Cerebellar cortex (tissue), 1 donor: ENCODE data around the gene CLEC19A.
A peak's percentile ranks its signal among the peaks of the same experiment; 100 is the strongest.

Experiments used
- DNase-seq: peaks from one replicate; pipeline ENCODE4 v3.0.0-alpha.2; 2015; ENCODE audit warnings: low spot score

CLEC19A gene

GRCh38 chr16:19285431-19285830 is at the start of gene CLEC19A:
CLEC19A (plus strand) TSS chr16:19285731; CDS start chr16:19285852, 121 bp downstream.
- no peak for DNase-seq

- DNase-seq, result no peak
These were observed 49.6 kb upstream of the CLEC19A start for GRCh38 chr16:19235886-19236285.

DNA sequence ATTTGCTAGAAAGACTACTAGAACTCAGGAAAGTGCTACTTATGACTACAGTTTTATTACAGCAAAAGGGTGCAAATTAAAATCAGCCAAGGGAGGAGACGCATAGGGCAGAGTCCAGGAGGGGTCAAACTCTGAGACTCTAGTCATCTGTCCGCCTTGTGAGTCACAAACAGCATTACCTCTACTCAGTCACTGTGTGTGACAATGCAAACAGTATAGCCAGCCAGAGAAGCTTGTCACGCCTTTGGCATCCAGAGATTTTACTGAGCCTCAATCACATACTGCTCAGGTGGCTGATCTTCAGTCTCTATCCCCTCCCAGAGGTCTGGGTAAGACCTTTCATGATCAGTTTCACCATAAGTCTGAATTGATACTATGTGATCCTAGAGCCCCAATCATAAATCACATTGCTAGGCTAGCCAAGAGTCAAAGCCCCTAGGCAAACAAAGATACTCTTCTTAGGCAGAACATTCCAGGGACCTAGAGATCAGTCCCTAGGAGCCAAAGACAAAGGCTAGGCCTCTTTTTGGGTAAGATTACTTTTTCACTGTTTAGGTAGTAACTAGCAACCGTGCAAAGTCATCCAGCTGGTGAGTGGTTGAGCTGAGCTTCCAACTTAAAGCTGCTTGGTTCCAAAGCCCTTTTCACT is 48.8 kb upstream of the CLEC19A start:
- DNase-seq, result no peak

GRCh38 chr16:19238406-19238805 is 47.1 kb upstream of the CLEC19A start:
- DNase-seq, result no peak

- no peak for DNase-seq
These were observed 45.9 kb upstream of the CLEC19A start for GRCh38 chr16:19239511-19240155.

DNA sequence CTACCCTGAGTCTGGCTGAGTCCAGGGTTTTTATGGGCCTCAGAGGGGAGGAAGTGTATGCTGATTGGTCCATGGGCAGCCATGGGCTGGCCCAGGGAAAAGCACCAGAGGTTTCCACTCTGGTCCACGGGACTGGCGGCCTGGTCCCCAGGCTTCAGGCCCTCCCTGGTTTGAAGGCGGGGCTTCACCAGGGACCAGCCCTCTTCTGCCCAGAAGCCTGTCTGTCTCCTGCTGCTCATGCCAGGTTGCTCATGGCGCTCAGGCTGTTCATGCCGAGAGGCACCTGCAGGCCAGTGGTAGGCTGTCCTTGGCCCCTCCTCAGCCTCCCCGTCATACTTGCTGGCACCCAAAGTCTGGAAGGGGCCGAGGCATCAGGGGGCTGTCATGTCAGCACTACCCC is 45.0 kb upstream of the CLEC19A start:
- DNase-seq, result no peak

GRCh38 chr16:19241512-19241911 is 44.0 kb upstream of the CLEC19A start:
- no peak for DNase-seq

- no peak for DNase-seq
These were observed 43.3 kb upstream of the CLEC19A start for GRCh38 chr16:19242186-19242585.

DNA sequence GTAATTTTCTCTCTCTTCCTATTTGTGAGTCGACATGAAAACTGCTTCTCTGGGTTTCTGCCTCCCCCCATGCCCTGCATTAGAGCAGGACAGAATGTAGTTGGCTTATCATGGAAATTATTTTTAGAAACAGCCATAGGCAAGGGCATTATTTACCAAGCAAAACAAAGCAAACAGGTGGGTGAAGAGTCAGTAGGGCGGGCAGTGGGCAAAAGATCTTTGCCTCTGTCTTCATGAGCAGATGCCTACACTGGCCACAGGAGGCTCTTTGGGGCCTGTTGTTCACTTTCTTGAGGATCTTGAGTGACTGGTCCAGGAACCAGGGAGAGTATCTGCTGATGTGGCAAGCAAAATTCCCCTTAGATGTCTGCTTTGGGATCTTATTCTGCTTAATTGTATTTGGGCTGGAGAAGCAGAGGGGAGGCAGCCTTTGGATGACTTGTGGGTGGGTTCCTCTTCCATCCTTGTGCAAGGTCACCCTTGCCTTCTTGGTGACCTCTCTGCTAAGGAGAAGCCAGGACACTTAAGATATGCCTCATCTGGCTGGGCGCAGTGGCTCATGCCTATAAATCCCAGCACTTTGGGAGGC is 42.5 kb upstream of the CLEC19A start:
- DNase-seq, result no peak

DNA sequence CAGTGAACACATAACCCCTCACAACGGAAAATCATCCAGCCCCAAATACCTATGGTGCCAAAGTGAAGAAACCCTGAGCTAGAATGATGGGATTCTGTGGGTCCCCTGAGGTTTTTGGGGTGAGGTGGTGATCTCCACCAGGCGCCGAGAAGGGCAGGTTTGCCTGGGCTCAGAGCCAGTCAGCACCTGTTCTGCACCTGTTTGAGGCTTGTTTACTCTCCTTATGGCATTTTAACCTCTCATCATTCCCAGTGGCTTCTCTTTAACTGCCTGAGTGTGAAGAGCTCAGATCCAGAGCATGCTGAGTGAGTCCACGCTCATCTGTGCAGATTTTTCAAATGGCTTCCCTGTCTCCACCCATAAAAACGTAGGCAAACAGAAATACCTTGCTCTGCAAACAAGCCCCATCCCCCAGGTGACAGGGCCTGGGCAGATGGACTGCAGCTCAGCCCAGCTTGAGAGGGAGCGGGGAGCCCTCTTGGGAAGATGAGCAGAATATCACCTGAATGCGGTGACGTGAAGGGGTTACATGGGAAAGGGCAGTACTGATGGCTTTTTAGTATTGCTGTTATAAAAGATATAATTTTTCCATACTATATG is 40.1 kb upstream of the CLEC19A start:
- no peak for DNase-seq

DNA sequence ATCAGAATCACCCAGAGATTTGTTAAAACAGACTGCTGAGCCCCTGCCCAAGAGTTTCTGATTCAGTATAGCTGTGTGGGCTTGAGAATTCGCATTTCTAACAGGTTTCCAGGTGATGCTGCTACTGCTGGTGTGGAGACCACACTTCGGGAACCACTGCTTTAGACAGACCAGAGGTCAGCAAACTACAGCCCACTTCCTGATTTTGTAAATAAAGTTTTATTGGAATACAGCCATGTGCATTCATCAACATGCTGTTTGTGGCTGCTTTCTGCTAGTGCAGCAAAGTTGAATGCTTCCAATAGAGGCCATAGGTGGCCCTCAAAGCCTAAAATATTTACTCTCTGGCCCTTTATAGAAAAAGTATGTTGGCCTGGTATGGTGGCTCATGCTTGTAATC is 32.6 kb upstream of the CLEC19A start:
- DNase-seq, result no peak

- DNase-seq, result no peak
These were observed 30.9 kb upstream of the CLEC19A start for GRCh38 chr16:19254611-19255010.

- no peak for DNase-seq
These were observed 21.3 kb upstream of the CLEC19A start for GRCh38 chr16:19264123-19264673.

DNA sequence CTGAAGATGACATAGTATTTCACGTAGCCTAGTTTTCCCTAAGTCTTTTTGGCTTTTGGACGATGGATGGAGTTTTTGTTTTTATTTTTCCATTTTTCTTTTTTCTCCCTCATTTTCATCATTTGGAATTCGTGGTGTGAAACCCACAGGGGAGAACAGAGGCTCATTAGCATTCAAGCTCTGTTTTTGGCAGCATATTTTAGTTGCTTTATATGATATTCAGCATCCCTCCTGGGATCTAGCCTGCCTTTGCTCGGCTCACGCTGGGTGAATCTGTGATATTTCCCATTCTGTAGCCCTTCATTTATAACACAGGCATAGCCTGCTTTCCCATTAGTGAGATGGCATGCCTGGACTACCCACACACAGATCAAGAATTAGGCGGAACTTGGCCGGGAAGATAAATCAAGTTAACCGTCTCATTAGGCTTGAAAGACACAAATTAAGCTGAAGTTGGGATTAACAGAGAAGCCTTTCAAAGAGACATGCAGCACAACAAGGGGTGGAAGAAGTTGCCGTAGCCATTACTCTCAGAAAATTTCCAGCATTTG is 20.1 kb upstream of the CLEC19A start:
- DNase-seq, result peak; percentile 1

DNA sequence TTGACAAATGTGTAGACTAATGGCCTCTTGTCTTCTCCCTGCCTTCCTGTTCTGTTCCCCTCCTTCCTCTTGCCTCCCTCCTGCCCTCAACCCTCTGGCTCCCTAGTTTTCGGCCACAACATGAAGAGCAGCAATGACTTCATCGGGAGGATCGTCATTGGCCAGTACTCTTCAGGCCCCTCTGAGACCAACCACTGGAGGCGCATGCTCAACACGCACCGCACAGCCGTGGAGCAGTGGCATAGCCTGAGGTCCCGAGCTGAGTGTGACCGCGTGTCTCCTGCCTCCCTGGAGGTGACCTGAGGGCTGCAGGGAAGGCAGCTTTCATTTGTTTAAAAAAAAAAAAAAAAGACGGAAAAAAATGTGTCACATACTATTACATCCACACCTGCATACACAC is 18.8 kb upstream of the CLEC19A start:
- DNase-seq, result no peak

DNA sequence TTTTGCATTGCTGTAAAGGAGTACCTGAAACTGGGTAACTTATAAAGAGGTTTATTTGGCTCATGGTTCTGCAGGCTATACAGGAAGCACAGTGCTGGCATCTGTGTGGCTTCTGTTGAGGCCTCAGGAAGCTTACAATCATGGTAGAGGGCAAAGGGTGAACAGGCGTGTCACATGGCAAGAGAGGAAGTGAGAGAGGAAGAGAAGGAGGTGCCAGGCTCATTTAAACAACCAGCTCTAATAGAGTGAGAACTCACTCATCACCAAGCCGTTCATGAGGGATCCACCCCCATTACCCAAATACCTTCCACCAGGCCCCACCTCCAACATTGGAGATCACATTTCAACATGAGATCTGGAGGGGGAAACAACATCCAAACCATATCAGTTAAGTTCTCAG is 16.4 kb upstream of the CLEC19A start:
- DNase-seq, result no peak

- no peak for DNase-seq
These were observed 11.2 kb upstream of the CLEC19A start for GRCh38 chr16:19274165-19274797.

DNA sequence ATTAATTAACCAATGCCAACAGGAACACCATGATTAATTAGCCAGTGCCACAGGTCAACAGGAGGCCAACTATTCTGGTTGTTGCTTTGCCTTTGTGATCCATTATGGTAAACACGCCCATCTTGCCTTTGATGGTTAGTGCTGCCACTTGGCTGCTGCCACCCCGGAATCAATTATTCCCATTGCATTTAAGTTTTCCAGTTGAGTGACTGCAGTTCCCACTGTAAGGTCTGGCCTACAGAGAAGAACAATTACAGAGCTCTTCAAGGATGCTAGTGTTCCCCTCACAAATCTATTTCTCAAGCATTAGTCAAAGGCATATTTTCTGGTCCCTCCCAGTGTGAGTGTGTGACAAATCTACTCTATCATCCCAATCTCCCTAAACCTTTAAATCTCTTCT is 7.1 kb upstream of the CLEC19A start:
- no peak for DNase-seq

DNA sequence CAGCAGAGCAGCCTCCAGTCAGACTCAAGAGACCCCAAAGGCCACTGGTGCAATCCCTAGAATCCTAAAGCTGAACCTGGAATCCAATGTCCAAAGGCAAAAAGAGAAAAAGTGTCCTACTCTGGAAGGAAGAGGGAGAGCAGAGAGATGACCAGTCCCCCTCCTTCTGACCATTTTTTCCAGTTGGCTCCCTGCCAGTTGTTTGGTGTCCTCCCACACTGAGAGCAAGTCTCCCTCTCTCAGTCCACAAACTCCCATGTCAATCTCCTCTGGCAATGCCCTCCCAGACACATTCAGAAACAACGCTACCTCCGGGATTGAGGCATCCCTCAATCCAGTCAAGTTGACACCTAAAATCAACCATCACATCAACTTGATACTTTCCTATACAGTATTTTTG is 4.3 kb upstream of the CLEC19A start:
- DNase-seq, result no peak

- no peak for DNase-seq
These were observed 3.4 kb upstream of the CLEC19A start for GRCh38 chr16:19282101-19282500.

DNA sequence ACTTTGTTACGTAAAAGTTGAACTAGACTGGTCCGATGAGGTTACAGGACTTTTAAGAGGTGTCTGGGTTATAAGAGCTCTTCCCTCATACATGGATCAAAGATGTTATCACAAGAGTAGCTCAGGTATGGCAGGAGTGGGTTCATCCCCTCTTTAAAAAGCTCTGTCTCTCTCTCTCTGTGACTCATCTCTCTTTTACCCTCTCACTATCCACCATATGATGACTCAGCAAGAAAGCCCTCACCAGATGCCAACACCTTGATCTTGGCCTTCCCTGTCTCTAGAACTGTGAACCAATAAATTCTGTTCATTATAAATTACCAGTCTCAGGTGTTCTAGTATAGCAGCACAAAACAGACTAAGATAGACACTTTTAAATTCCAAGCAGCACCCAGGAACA is 1.9 kb upstream of the CLEC19A start:
- DNase-seq, result no peak

GRCh38 chr16:19284207-19284606 is 1.3 kb upstream of the CLEC19A start:
- peak; percentile 69 for DNase-seq
